Measurements from ENCODE around the gene ITIH3.

ITIH3 gene

DNA sequence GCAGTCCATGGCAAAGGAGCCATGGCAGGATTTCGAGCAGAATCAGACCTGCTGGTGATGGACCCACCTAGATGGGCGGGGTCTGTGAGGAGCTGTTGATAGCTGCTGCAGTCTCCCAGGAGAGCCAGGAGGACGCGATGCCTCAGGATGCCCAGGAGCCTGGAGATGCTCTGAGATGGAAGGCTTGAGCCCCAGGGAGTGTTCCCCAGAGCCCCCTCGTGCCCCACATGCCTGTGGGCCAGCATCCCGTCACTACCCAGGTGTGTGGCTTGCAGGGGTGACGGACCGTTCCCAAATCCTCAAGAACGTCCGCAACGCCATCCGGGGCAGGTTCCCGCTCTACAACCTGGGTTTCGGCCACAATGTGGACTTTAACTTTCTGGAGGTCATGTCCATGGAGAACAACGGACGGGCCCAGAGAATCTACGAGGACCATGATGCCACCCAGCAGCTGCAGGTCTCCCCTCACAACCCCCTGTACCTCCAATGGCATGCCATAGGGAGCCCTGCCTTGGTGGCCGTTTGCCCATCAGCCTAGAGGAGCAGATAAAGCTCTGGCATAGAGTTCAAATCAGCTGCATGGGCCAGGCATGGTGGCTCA is 10.5 kb upstream of the ITIH3 start:
- H3K27me3 ChIP-seq (ENCODE audit: control insufficient read depth, low read length), result peaks cover 11% of the 10 kb centered on the region; the same call in 1 of the 2 replicates
- H3K4me2 ChIP-seq (ENCODE audit: low read length), result no peak overlapping the region
- TF ChIP-seq, protein P1, sequence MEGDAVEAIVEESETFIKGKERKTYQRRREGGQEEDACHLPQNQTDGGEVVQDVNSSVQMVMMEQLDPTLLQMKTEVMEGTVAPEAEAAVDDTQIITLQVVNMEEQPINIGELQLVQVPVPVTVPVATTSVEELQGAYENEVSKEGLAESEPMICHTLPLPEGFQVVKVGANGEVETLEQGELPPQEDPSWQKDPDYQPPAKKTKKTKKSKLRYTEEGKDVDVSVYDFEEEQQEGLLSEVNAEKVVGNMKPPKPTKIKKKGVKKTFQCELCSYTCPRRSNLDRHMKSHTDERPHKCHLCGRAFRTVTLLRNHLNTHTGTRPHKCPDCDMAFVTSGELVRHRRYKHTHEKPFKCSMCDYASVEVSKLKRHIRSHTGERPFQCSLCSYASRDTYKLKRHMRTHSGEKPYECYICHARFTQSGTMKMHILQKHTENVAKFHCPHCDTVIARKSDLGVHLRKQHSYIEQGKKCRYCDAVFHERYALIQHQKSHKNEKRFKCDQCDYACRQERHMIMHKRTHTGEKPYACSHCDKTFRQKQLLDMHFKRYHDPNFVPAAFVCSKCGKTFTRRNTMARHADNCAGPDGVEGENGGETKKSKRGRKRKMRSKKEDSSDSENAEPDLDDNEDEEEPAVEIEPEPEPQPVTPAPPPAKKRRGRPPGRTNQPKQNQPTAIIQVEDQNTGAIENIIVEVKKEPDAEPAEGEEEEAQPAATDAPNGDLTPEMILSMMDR (IDR thresholded peaks at IDR 0.05; ENCODE audit: low read depth, low read length, poor library complexity, severe bottlenecking), result no peak
- no peak for TF ChIP-seq EZH2phosphoT487 (IDR thresholded peaks at IDR 0.05; ENCODE audit: borderline replicate concordance, low read length)
- no peaks in the 10 kb centered on the region for H3K9me2 ChIP-seq (replicated peaks; ENCODE audit: control insufficient read depth, low read length)
- no peaks in the 10 kb centered on the region; the same call in 1 of the 2 replicates for H3F3A ChIP-seq (ENCODE audit: control insufficient read depth, insufficient read depth)
- no peaks in the 10 kb centered on the region for H3K79me2 ChIP-seq (ENCODE audit: control insufficient read depth, low read length)
- H3K4me1 ChIP-seq (ENCODE audit: control insufficient read depth, low read length), result peaks cover 8% of the 10 kb centered on the region
- no peaks in the 10 kb centered on the region for H4K20me1 ChIP-seq (ENCODE audit: control insufficient read depth, insufficient read depth, low read depth, low read length)
- no peaks in the 10 kb centered on the region for H3K36me3 ChIP-seq (ENCODE audit: control insufficient read depth, low read length)
- H3K4me3 ChIP-seq (ENCODE audit: low read length), result no peak overlapping the region
- H3K9me3 ChIP-seq (ENCODE audit: control insufficient read depth, insufficient read depth, low read length), result no peaks in the 10 kb centered on the region
- no peak overlapping the region for H3K27ac ChIP-seq (ENCODE audit: low read depth, low read length)

DNA sequence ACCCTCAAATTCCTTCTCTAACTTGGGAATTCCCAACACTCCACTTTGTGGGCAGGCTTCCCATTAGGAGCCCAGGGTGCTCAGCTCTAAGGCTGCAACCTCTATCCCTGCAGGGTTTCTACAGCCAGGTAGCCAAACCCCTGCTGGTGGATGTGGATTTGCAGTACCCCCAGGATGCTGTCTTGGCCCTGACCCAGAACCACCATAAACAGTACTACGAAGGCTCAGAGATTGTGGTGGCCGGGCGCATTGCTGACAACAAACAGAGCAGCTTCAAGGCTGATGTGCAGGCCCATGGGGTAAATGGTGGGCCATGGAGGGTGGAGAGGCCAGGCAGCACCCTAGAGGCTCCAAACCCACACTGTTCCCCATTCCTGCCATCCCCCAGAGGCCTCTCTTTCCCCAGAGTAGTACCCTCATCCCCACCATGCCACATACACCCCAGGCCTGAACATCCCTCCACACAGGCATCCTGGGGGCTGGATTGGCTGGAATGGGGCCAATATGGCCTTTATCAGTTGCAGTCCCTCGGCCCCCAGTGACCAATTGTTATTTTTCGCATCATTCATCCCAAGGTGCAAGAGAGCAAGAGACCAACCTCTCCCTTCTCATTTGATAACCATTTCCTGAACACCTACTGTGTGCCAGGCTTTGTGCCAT is 9.5 kb upstream of the ITIH3 start:
- TF ChIP-seq, protein P1 (IDR thresholded peaks at IDR 0.05; ENCODE audit: low read depth, low read length, poor library complexity, severe bottlenecking), result no peak
- no peak for TF ChIP-seq EZH2phosphoT487 (IDR thresholded peaks at IDR 0.05; ENCODE audit: borderline replicate concordance, low read length)
- H4K20me1 ChIP-seq (ENCODE audit: control insufficient read depth, insufficient read depth, low read depth, low read length), result no peaks in the 10 kb centered on the region
- H3K9me2 ChIP-seq (replicated peaks; ENCODE audit: control insufficient read depth, low read length), result no peaks in the 10 kb centered on the region
- H3K4me1 ChIP-seq (ENCODE audit: control insufficient read depth, low read length), result no peaks in the 10 kb centered on the region
- H3K4me3 ChIP-seq (ENCODE audit: low read length), result no peak overlapping the region
- no peak overlapping the region for H3K4me2 ChIP-seq (ENCODE audit: low read length)
- H3F3A ChIP-seq (ENCODE audit: control insufficient read depth, insufficient read depth), result no peaks in the 10 kb centered on the region; the same call in 1 of the 2 replicates
- H3K36me3 ChIP-seq (ENCODE audit: control insufficient read depth, low read length), result no peaks in the 10 kb centered on the region
- no peak overlapping the region for H3K27ac ChIP-seq (ENCODE audit: low read depth, low read length)
- peaks cover 11% of the 10 kb centered on the region; the same call in 1 of the 2 replicates for H3K27me3 ChIP-seq (ENCODE audit: control insufficient read depth, low read length)
- H3K9me3 ChIP-seq (ENCODE audit: control insufficient read depth, insufficient read depth, low read length), result no peaks in the 10 kb centered on the region
- no peaks in the 10 kb centered on the region for H3K79me2 ChIP-seq (ENCODE audit: control insufficient read depth, low read length)

DNA sequence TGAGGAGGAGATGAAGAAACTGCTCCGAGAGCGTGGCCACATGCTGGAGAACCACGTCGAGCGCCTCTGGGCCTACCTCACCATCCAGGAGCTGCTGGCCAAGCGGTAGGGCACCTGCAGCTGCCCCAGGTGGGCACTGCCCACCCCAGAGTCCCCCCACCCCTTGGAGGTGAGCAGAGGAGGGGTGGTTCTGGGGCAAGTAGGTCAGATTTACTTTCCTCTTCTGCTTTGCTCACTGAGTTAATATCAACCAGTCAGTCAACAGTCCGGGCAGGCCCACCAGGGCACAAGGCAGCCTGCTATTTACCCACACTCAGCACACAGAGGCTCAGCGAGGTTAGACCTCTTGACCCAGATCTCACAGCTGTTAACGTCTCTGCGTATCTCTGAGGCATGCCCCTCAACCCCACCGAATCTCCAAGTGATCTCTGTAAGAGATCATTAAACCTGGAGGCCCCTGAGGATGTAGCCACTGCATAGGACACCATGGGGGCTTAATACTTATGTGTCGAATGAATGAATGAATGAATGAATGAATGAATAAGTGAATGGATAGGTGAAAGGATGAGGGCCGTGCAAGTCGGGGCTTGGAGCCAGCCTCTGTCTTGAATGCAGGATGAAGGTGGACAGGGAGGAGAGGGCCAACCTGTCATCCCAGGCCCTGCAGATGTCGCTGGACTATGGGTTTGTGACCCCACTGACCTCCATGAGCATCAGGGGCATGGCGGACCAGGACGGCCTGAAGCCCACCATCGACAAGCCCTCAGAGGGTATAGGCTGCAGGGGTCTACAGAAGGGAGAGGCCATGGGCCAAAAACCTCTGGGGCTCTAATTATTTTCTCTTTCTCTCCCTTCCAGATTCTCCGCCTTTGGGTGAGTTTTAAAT is 8.0 kb upstream of the ITIH3 start:
- Histone ChIP-seq H3K27me3 (ENCODE audit: control insufficient read depth, low read length) (peaks cover 11% of the 10 kb centered on the region; the same call in 1 of the 2 replicates), H3K4me3 (ENCODE audit: low read length) (no peak overlapping the region), H3F3A (ENCODE audit: control insufficient read depth, insufficient read depth) (no peaks in the 10 kb centered on the region), H3K9me3 (ENCODE audit: control insufficient read depth, insufficient read depth, low read length) (no peaks in the 10 kb centered on the region), H3K4me2 (ENCODE audit: low read length) (no peak overlapping the region), H3K4me1 (ENCODE audit: control insufficient read depth, low read length) (no peaks in the 10 kb centered on the region), H3K36me3 (ENCODE audit: control insufficient read depth, low read length) (no peaks in the 10 kb centered on the region), H4K20me1 (ENCODE audit: control insufficient read depth, insufficient read depth, low read depth, low read length) (no peaks in the 10 kb centered on the region), H3K27ac (ENCODE audit: low read depth, low read length) (no peak overlapping the region), H3K9me2 (replicated peaks; ENCODE audit: control insufficient read depth, low read length) (no peaks in the 10 kb centered on the region), H3K79me2 (ENCODE audit: control insufficient read depth, low read length) (no peaks in the 10 kb centered on the region)
- TF ChIP-seq, protein P1 (IDR thresholded peaks at IDR 0.05; ENCODE audit: low read depth, low read length, poor library complexity, severe bottlenecking), result no peak
- TF ChIP-seq EZH2phosphoT487 (IDR thresholded peaks at IDR 0.05; ENCODE audit: borderline replicate concordance, low read length), result no peak

All from DOHH2 (cell line).